Loucy (cell line): Measurements from ENCODE around the gene TMEM87A.

Experiments used
- EZH2phosphoT487 ChIP-seq: fragments of 200-600 bp; IDR thresholded peaks from 2 replicates; pipeline ENCODE4 v1.6.1; 2018; ENCODE audit warnings: antibody characterized with exemption, mild to moderate bottlenecking, moderate library complexity, borderline replicate concordance
- TF ChIP-seq, protein P1 (sequence below): fragments of 200-600 bp; sonication (generic); conservative IDR thresholded peaks from 2 replicates; pipeline ENCODE4 v1.5.1; 2014; ENCODE audit warnings: mild to moderate bottlenecking, antibody characterized with exemption, low read length

DNA sequence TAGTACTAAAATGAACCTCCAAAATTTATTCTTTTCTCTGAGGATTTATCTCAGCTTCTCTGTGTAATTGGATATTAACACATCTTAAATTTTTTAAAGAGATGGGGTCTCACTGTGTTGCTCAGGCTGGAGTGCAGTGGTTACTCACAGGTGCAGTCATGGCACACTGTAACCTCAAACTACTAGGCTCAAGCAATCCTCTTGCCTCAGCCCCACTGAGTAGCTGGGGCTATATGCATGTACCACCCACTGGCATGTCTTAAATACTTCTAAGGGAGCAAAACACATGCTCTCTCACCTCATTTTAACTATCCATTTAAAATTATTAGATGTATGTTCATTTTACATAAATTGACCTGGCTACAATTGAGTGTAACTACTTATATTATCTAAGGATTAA lies 11.3 kb upstream of the TMEM87A start:
- TF ChIP-seq, protein P1, sequence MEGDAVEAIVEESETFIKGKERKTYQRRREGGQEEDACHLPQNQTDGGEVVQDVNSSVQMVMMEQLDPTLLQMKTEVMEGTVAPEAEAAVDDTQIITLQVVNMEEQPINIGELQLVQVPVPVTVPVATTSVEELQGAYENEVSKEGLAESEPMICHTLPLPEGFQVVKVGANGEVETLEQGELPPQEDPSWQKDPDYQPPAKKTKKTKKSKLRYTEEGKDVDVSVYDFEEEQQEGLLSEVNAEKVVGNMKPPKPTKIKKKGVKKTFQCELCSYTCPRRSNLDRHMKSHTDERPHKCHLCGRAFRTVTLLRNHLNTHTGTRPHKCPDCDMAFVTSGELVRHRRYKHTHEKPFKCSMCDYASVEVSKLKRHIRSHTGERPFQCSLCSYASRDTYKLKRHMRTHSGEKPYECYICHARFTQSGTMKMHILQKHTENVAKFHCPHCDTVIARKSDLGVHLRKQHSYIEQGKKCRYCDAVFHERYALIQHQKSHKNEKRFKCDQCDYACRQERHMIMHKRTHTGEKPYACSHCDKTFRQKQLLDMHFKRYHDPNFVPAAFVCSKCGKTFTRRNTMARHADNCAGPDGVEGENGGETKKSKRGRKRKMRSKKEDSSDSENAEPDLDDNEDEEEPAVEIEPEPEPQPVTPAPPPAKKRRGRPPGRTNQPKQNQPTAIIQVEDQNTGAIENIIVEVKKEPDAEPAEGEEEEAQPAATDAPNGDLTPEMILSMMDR: no peak
- TF ChIP-seq EZH2phosphoT487: no peak
